ENCODE data around the gene STAT5B.
"Not testable (repeated sequence)": the region's sequence is repeated elsewhere in the genome, so short reads cannot be mapped to it uniquely, and the experiment has no call there.

Gene STAT5B

GRCh38 chr17:42264366-42264765 lies 11.8 kb downstream of the STAT5B start:
- not testable (repeated sequence) for DNase-seq

GRCh38 chr17:42260318-42260717 lies 15.9 kb downstream of the STAT5B start:
- DNase-seq, result no peak

- no peak for DNase-seq
These were observed 20.7 kb downstream of the STAT5B start for GRCh38 chr17:42255445-42255844.

GRCh38 chr17:42253578-42253977 lies 22.6 kb downstream of the STAT5B start:
- DNase-seq, result no peak

GRCh38 chr17:42252597-42253550 lies 23.3 kb downstream of the STAT5B start:
- no peak for DNase-seq

GRCh38 chr17:42251115-42251514 lies 25.1 kb downstream of the STAT5B start:
- no peak for DNase-seq

GRCh38 chr17:42249681-42250446 lies 26.3 kb downstream of the STAT5B start:
- DNase-seq, result no peak

- DNase-seq, result no peak
These were observed 27.6 kb downstream of the STAT5B start for GRCh38 chr17:42248351-42249179.

GRCh38 chr17:42247734-42248133 lies 28.5 kb downstream of the STAT5B start:
- DNase-seq, result no peak

- no peak for DNase-seq
These were observed 29.7 kb downstream of the STAT5B start for GRCh38 chr17:42246515-42246914.

GRCh38 chr17:42245183-42245582 lies 31.0 kb downstream of the STAT5B start:
- not testable (repeated sequence) for DNase-seq

- not testable (repeated sequence) for DNase-seq
These were observed 32.1 kb downstream of the STAT5B start for GRCh38 chr17:42244116-42244515.

- DNase-seq, result no peak
These were observed 32.7 kb downstream of the STAT5B start for GRCh38 chr17:42243493-42243982.

GRCh38 chr17:42241871-42242270 lies 34.3 kb downstream of the STAT5B start:
- DNase-seq, result no peak

- DNase-seq, result not testable (repeated sequence)
These were observed 35.3 kb downstream of the STAT5B start for GRCh38 chr17:42240863-42241262.

GRCh38 chr17:42240201-42240600 lies 36.0 kb downstream of the STAT5B start:
- DNase-seq, result no peak

- DNase-seq, result not testable (repeated sequence)
These were observed 36.6 kb downstream of the STAT5B start for GRCh38 chr17:42239576-42239975.

- DNase-seq, result no peak
These were observed 39.4 kb downstream of the STAT5B start for GRCh38 chr17:42236760-42237159.

GRCh38 chr17:42233994-42234393 lies 42.2 kb downstream of the STAT5B start:
- no peak for DNase-seq

- no peak for DNase-seq
These were observed 43.0 kb downstream of the STAT5B start for GRCh38 chr17:42233156-42233555.

- no peak for DNase-seq
These were observed 46.0 kb downstream of the STAT5B start for GRCh38 chr17:42230225-42230624.

GRCh38 chr17:42227849-42228700 lies 48.1 kb downstream of the STAT5B start:
- no peak for DNase-seq

Data from NCI-H1417 treated with DMSO at 0.1 percent for 48 hours (cell line).